ENCODE data around the gene SMIM9.
A peak's percentile ranks its signal among the peaks of the same experiment; 100 is the strongest.
"Not testable (repeated sequence)": the region's sequence is repeated elsewhere in the genome, so short reads cannot be mapped to it uniquely, and the experiment has no call there.

SMIM9 gene

GRCh38 chrX:154822029-154822428 is 12.4 kb downstream of the SMIM9 start:
- H3K9me3 Mint-ChIP-seq (ENCODE audit: low read depth): no peaks in the 10 kb centered on the region
- H3K27me3 Mint-ChIP-seq: no peaks in the 10 kb centered on the region
- H3K4me3 Mint-ChIP-seq: no peak overlapping the region
- H3K36me3 Mint-ChIP-seq: no peaks in the 10 kb centered on the region
- no peaks in the 10 kb centered on the region for H3K4me1 Mint-ChIP-seq (ENCODE audit: low read depth)
- no peak overlapping the region for H3K27ac Mint-ChIP-seq

DNA sequence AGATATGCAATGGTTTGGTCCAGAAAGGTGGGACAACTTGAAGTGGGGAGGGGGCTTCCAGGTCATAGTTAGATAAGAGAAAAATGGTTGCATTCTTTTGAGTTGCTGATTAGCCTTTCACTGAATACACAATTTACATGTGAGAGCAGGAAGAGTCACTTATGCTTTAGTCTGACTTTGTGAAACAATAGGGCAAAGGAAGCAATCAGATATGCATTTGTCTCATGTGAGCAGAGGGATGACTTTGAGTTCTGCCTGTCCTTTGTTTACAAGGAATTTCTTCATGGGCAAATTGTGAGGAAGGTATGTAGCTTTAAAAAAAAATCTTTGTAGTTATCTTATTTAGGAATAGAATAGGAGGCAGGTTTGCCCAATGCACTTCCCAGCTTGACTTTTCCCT is 12.9 kb downstream of the SMIM9 start:
- H3K4me3 Mint-ChIP-seq: no peak overlapping the region
- no peaks in the 10 kb centered on the region for H3K27me3 Mint-ChIP-seq
- no peaks in the 10 kb centered on the region for H3K4me1 Mint-ChIP-seq (ENCODE audit: low read depth)
- H3K9me3 Mint-ChIP-seq (ENCODE audit: low read depth): no peaks in the 10 kb centered on the region
- no peaks in the 10 kb centered on the region for H3K36me3 Mint-ChIP-seq
- no peak overlapping the region for H3K27ac Mint-ChIP-seq

DNA sequence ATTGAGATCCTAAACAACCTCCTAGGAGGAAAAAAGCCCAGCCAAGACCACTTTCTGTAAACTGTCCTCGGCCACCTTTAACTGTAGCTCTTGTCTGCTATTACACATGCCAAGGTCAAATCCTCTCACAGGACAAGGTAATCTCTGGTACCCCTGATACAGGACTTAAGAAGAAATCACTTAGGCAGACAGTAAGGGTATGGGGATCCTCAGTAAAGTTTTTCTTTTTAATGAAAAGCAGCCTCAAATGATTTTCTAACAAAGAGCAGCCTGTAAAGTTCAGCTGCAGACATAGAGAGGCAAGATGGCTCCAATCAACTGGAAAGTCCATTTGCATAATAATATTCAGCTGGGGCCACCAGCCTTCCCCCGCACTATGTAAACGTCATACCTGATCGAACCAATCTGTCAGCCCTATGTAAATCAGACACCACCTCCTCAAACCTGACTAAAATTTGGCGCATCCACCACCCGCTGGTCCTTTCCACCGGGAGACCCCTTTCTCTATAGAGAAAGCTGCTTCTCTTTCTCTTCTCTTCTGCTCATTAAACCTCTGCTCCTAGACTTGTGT is 14.6 kb downstream of the SMIM9 start:
- Mint-ChIP-seq H3K27me3 (no peaks in the 10 kb centered on the region), H3K4me1 (ENCODE audit: low read depth) (no peaks in the 10 kb centered on the region), H3K36me3 (no peaks in the 10 kb centered on the region), H3K27ac (no peak overlapping the region), H3K9me3 (ENCODE audit: low read depth) (no peaks in the 10 kb centered on the region), H3K4me3 (no peak overlapping the region)

DNA sequence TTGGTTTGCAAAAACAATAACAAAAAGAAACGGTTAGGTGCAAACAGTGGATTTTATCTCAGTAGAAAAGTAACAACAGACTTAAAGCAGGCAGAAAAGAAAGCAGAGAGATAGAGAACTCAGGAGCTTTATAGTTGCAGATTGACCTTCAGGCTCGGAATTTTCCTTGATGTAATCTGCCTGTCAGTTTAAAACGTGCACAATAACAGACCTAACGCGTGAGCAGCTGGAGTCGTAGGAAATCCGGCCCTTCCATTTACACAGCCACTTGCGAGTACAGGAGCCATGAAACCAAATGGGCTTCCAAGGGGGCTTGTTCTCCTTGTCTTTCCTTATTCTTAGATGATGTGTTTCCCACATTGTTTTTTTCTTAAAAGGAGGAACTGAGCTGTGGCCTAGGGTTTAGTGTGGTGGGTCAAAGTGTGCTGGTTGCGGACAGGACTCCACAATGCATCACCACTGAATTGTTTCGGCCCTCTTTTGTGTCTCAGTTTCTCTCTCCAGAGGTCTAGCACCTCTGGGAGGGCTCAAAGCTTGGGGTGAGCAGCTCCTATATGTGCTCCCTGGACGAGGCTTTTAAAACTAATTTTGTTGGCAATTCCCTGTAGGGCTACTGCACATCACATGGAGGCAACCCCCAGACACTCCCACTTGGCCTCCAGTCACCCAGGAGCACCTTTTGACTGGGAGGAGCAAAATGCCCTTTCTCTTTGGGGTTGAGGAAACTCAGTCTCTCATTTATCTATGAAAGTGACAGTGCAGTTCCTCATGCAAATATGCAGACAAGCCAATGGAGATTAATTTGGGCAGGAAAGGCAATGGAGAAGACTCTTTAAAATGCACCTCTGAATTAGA is 15.3 kb downstream of the SMIM9 start:
- H3K36me3 Mint-ChIP-seq: no peaks in the 10 kb centered on the region
- no peaks in the 10 kb centered on the region for H3K4me1 Mint-ChIP-seq (ENCODE audit: low read depth)
- no peaks in the 10 kb centered on the region for H3K27me3 Mint-ChIP-seq
- no peak overlapping the region for H3K27ac Mint-ChIP-seq
- no peaks in the 10 kb centered on the region for H3K9me3 Mint-ChIP-seq (ENCODE audit: low read depth)
- no peak overlapping the region for H3K4me3 Mint-ChIP-seq

- not testable (repeated sequence) for H3K36me3 Mint-ChIP-seq; H3K9me3 Mint-ChIP-seq (ENCODE audit: low read depth); H3K27ac Mint-ChIP-seq; H3K4me1 Mint-ChIP-seq (ENCODE audit: low read depth); H3K27me3 Mint-ChIP-seq; H3K4me3 Mint-ChIP-seq
Measured at GRCh38 chrX:154817048-154817618, 17.3 kb downstream of the SMIM9 start.

GRCh38 chrX:154816326-154816898 is 18.1 kb downstream of the SMIM9 start:
- not testable (repeated sequence) for H3K27me3 Mint-ChIP-seq; H3K4me1 Mint-ChIP-seq (ENCODE audit: low read depth); H3K36me3 Mint-ChIP-seq; H3K27ac Mint-ChIP-seq; H3K4me3 Mint-ChIP-seq; H3K9me3 Mint-ChIP-seq (ENCODE audit: low read depth)

DNA sequence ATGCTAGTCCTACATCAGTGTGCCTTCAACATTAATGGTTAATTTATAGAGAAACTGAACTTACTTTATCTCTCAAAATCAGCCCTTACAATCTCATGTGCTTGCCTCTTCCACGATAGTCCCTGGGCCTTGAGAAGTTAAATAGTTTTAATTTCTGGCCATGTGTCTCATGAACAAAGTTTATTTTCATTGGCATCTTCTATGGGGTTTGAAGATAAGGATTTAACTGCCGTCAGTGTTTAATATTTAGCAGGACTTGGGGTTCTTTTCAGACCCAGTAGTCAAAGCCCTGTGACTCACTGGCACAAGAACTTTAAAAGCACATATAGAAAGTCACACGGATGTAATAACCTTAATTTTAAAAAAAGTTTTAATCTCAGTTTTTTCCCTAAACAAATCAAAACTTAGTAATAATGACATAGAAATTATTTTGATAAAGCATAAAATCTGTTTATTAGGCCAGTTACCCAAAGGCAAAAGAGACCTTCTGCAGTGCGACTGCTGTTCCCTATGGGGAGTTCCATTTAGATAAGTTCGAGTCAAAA is 19.1 kb downstream of the SMIM9 start:
- H3K4me3 Mint-ChIP-seq: no peak overlapping the region
- no peaks in the 10 kb centered on the region for H3K9me3 Mint-ChIP-seq (ENCODE audit: low read depth)
- H3K27me3 Mint-ChIP-seq: peaks cover 4% of the 10 kb centered on the region
- no peaks in the 10 kb centered on the region for H3K4me1 Mint-ChIP-seq (ENCODE audit: low read depth)
- no peaks in the 10 kb centered on the region for H3K36me3 Mint-ChIP-seq
- no peak overlapping the region for H3K27ac Mint-ChIP-seq

DNA sequence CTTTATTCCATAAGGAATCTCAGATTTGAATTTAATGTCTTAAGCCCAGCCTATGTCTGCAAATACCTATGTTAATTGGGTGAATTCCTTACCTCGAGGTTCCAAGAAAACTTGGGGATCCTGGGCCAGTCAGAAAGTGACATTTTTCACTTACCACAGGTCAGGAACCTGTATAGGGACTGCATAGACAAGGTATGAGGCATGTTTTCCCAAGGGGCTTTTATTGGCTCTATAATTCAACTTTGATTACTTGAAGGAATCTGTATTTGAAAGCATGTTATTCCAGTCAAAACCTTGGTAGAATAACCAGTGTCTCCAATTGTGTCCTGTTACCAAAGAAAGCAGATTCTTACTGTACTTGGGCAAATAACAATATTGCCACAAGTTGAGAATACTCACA is 20.7 kb downstream of the SMIM9 start:
- Mint-ChIP-seq H3K27me3 (peaks cover 4% of the 10 kb centered on the region), H3K36me3 (no peaks in the 10 kb centered on the region), H3K4me3 (no peak overlapping the region), H3K27ac (no peak overlapping the region), H3K9me3 (ENCODE audit: low read depth) (no peaks in the 10 kb centered on the region), H3K4me1 (ENCODE audit: low read depth) (no peaks in the 10 kb centered on the region)

GRCh38 chrX:154812341-154813101 is 21.9 kb downstream of the SMIM9 start:
- no peaks in the 10 kb centered on the region for H3K9me3 Mint-ChIP-seq (ENCODE audit: low read depth)

DNA sequence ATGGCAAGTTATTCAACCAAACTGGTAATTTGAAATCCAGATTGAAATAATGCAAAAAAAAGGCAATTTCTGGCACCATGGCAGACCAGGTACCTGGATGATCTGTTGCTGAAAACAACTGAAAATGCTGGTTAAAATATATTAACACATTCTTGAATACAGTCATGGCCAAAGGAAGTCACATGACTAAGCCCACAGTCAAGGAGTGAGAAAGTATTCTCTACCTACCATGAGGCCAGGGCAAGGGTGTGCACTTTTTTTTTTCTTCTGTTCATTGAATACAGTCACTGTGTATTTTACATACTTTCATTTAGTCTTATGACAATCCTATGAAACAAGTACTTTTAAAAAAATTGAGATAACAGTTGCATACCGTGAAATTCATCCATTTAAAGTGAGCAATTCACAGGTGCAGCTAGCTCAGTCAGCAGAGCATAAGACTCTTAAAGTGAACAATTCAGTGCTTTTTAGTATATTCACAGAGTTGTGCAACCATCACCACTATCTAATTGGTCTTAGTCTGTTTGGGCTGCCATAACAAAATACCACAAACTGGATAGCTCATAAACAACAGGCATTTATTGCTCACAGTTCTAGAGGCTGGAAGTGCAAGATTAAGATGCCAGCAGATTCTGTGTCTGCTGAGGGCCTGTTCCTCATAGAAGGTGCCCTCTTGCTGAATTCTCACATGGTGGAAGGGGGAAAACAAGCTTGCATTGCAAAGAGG is 24.4 kb downstream of the SMIM9 start:
- peaks cover 6% of the 10 kb centered on the region for H3K4me1 Mint-ChIP-seq (ENCODE audit: low read depth)
- H3K27me3 Mint-ChIP-seq: peaks cover 4% of the 10 kb centered on the region
- no peaks in the 10 kb centered on the region for H3K9me3 Mint-ChIP-seq (ENCODE audit: low read depth)
- no peaks in the 10 kb centered on the region for H3K36me3 Mint-ChIP-seq
- H3K4me3 Mint-ChIP-seq: no peak overlapping the region
- no peak overlapping the region for H3K27ac Mint-ChIP-seq

More at GRCh38 chrX:154812341-154813101, 21.9 kb downstream of the SMIM9 start:
- Mint-ChIP-seq H3K27me3 (peaks cover 4% of the 10 kb centered on the region), H3K36me3 (no peaks in the 10 kb centered on the region), H3K27ac (no peak overlapping the region), H3K4me1 (ENCODE audit: low read depth) (no peaks in the 10 kb centered on the region), H3K4me3 (no peak overlapping the region)

GRCh38 chrX:154806837-154807501 is 27.5 kb downstream of the SMIM9 start:
- no peak overlapping the region for H3K4me3 Mint-ChIP-seq
- no peaks in the 10 kb centered on the region for H3K36me3 Mint-ChIP-seq
- no peaks in the 10 kb centered on the region for H3K9me3 Mint-ChIP-seq (ENCODE audit: low read depth)
- no peak overlapping the region for H3K27ac Mint-ChIP-seq
- H3K27me3 Mint-ChIP-seq: no peaks in the 10 kb centered on the region
- H3K4me1 Mint-ChIP-seq (ENCODE audit: low read depth): peaks cover 32% of the 10 kb centered on the region

DNA sequence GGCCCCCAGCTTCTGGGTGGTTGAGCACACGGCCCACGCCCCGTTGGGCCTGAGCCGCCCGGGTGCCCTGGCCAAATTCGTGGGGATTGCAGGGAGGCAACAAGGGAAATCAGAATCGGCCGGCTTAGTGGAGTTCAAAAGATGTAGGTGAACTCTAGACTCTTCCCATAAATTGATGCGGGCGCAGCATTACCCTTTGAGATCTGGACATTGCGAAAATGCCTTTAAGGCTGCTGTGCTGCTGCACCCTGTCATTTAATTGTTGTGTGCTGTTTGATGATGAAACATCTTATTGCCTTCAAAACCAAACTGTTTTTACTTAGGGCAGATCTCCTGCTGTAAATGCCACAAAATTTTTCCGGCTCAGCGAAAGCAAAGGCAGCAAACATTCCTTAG is 28.8 kb downstream of the SMIM9 start:
- Mint-ChIP-seq H3K4me1 (ENCODE audit: low read depth) (peaks cover 40% of the 10 kb centered on the region), H3K27me3 (no peaks in the 10 kb centered on the region), H3K27ac (no peak overlapping the region), H3K36me3 (no peaks in the 10 kb centered on the region), H3K4me3 (peak overlapping the region; percentile 80), H3K9me3 (ENCODE audit: low read depth) (no peaks in the 10 kb centered on the region)

DNA sequence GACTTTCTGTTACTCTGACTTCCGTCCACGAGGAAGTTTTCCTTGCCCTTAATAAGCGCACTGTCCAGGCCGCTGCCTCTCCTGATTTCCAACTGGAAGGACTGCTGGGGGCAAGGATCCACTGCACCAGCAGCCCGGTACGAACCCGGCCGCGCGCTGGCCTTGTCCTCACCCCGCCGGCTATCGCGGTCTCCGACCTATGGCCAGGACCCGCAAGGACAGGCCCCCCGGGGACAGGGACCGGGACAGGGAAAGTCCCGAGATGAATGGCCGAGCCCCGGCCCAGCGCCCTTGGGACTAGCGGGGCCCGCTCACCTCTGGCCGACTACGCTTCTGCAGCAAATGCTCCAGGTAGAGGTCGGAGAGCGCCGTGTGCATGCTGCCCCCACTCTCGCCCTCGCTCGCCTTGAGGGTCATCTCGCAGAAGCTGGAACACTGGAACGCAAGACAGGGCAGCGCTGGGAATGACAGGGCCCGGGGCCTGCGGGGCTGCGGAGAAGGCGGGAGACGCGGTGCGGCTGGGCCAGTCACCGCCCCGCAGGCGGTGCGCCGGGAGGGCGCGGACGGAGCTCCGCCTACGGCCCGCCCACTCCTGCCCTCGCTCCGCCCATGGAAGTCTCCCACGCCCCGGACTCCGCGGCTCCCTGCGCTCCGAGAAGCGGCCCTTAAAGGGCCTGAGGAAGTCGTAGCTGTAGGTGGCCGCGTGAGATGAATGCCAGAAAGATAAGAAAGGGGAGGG is 29.3 kb downstream of the SMIM9 start, which contains the start of gene MPP1:
MPP1 (minus strand) TSS at position 529 of the 739 bp plus-strand sequence; CDS start at position 417, 112 bp downstream.
- Mint-ChIP-seq H3K4me1 (ENCODE audit: low read depth) (peaks cover 46% of the 10 kb centered on the region), H3K27me3 (no peaks in the 10 kb centered on the region), H3K9me3 (ENCODE audit: low read depth) (no peaks in the 10 kb centered on the region), H3K36me3 (no peaks in the 10 kb centered on the region), H3K4me3 (peak within 1 kb of the TSS; percentile 81), H3K27ac (peak within 1 kb of the TSS; percentile 55)
